ENCODE results near the gene FANCE. TPM values are rescaled to one million over a fixed set of nuclear protein-coding genes. Genes with fewer than 3 reads are reported as not detected.
"Not testable (repeated sequence)": the region's sequence is repeated elsewhere in the genome, so short reads cannot be mapped to it uniquely, and the experiment has no call there.

Gene FANCE
- polyA plus RNA-seq, 4 donors: 7.1 to 12.5 (median 9.7) TPM

GRCh38 chr6:35496036-35496840 lies 44.1 kb downstream of the FANCE start:
- no peak for DNase-seq (ENCODE audit: low read depth in 4 of 4, low spot score in 3 of 4)

- peak in 1 of 4 donors; percentile 73 for DNase-seq (ENCODE audit: low read depth in 4 of 4, low spot score in 3 of 4)
Measured at GRCh38 chr6:35496841-35497570, 44.9 kb downstream of the FANCE start, which contains the start of gene TEAD3. Gene TEAD3, minus strand, starts transcription at chr6:35497079.

GRCh38 chr6:35497571-35498421 lies 45.7 kb downstream of the FANCE start:
- peak in 1 of 4 donors; percentile 67 for DNase-seq (ENCODE audit: low read depth in 4 of 4, low spot score in 3 of 4)

- DNase-seq (ENCODE audit: low read depth in 4 of 4, low spot score in 3 of 4): no peak
Measured at GRCh38 chr6:35498422-35499067, 46.4 kb downstream of the FANCE start.

- DNase-seq (ENCODE audit: low read depth in 4 of 4, low spot score in 3 of 4): no peak
Measured at GRCh38 chr6:35499372-35499771, 47.2 kb downstream of the FANCE start.

GRCh38 chr6:35500782-35501181 lies 48.6 kb downstream of the FANCE start:
- no peak for DNase-seq (ENCODE audit: low read depth in 4 of 4, low spot score in 3 of 4)

- no peak for DNase-seq (ENCODE audit: low read depth in 4 of 4, low spot score in 3 of 4)
Measured at GRCh38 chr6:35501784-35502183, 49.6 kb downstream of the FANCE start.

GRCh38 chr6:35503534-35503933 lies 51.4 kb downstream of the FANCE start:
- DNase-seq (ENCODE audit: low read depth in 4 of 4, low spot score in 3 of 4): no peak

- DNase-seq (ENCODE audit: low read depth in 4 of 4, low spot score in 3 of 4): no peak
Measured at GRCh38 chr6:35505999-35506412, 53.9 kb downstream of the FANCE start.

GRCh38 chr6:35506536-35506935 lies 54.4 kb downstream of the FANCE start:
- DNase-seq (ENCODE audit: low read depth in 4 of 4, low spot score in 3 of 4): no peak

GRCh38 chr6:35507221-35507620 lies 55.1 kb downstream of the FANCE start:
- DNase-seq (ENCODE audit: low read depth in 4 of 4, low spot score in 3 of 4): no peak

- DNase-seq (ENCODE audit: low read depth in 4 of 4, low spot score in 3 of 4): no peak
Measured at GRCh38 chr6:35508027-35508426, 55.9 kb downstream of the FANCE start.

GRCh38 chr6:35508542-35508941 lies 56.4 kb downstream of the FANCE start:
- no peak for DNase-seq (ENCODE audit: low read depth in 4 of 4, low spot score in 3 of 4)

GRCh38 chr6:35510916-35511561 lies 58.9 kb downstream of the FANCE start:
- no peak for DNase-seq (ENCODE audit: low read depth in 4 of 4, low spot score in 3 of 4)

- no peak for DNase-seq (ENCODE audit: low read depth in 4 of 4, low spot score in 3 of 4)
Measured at GRCh38 chr6:35511562-35511941, 59.4 kb downstream of the FANCE start.

GRCh38 chr6:35512006-35512405 lies 59.9 kb downstream of the FANCE start:
- no peak for DNase-seq (ENCODE audit: low read depth in 4 of 4, low spot score in 3 of 4)

GRCh38 chr6:35512740-35513139 lies 60.6 kb downstream of the FANCE start, which contains the start of gene TULP1:
Gene TULP1, minus strand, starts transcription at chr6:35512896. Its CDS starts 38 bp downstream, at chr6:35512858.
- no peak for DNase-seq (ENCODE audit: low read depth in 4 of 4, low spot score in 3 of 4)

- DNase-seq (ENCODE audit: low read depth in 4 of 4, low spot score in 3 of 4): no peak
Measured at GRCh38 chr6:35514587-35514986, 62.4 kb downstream of the FANCE start.

GRCh38 chr6:35515939-35516338 lies 63.8 kb downstream of the FANCE start:
- DNase-seq (ENCODE audit: low read depth in 4 of 4, low spot score in 3 of 4): not testable (repeated sequence)
